HG03175 (cell line): ENCODE data around the gene CTAG2.
"Not testable (repeated sequence)": the region's sequence is repeated elsewhere in the genome, so short reads cannot be mapped to it uniquely, and the experiment has no call there.

Experiments
- ATAC-seq: cut with Tn5 transposase; IDR thresholded peaks from one replicate; pipeline ENCODE4 v1.9.1; 2021; ENCODE audit warnings: mild to moderate bottlenecking, moderate library complexity; ENCODE audit not compliant: unreplicated experiment

Gene CTAG2

DNA sequence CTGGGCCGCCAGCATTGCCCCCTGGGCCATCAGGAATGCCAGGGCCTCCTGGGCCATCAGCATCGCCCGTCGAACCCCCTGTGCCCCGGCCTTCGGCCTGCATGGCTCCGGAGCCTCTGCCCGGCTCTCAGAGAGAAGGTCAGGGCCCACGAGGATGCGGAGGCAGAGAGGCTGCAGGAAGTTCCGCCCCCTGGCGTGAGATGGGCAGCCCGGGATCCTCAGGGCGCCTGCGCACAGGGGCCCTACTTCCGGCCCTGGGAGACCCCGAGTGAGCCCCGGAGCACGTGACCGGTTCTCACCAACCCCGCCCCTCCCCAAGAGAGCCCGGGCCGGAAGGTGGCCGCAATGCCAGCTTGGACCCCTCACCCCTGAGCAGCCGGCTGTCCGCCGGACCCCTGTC is at the start of gene CTAG2:
Gene CTAG2, minus strand, starts transcription at position 167 of the 400 bp plus-strand sequence. Its CDS starts 64 bp downstream, at position 103.
- not testable (repeated sequence) for ATAC-seq

DNA sequence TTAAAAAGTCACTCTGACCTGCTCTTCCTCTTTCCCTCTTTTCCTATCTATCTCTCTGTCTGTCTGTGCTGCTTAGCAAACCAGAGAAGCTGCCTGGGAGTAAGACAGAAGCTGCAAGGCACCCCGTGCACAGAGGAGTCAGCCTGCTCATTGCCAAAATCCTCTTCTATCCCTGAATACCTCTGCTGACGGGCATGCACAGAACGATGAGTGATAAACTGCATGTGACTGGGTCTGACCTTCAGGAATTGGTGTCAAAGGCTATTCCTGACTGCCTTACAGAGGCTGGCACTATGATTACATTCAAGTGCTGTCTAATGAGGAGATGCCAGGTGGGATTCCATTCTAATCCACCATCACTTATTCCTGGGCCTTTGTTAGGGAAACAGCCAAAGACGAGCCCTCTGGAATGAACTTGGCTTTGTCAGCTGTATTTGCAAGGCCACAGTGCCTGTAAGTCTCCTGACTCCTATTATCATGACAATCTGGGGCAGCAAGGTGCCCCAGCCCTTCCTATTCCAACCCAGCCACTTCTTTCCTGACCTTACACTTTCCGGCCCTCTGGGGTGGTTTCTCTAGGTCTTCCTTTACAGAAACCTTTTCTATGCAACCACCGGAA is 45.4 kb upstream of the CTAG2 start:
- no peak for ATAC-seq

DNA sequence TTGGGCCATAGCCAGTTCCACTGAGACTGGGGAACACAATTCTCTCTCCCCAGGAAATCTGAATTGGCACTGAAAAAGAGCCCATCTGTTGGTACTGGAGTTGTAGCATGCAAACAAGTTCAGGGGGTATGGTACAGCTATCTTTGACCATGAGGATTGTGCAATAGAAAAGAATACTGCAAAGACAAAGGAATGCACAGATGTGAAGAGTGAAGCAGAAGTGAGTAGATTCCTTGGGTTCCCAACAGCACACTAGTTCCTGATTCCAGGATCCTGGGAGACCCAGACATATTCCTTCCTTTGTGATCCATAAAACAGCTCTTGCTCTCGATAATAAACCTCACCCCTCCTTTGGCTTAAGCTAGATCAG is 43.3 kb upstream of the CTAG2 start:
- no peak for ATAC-seq

DNA sequence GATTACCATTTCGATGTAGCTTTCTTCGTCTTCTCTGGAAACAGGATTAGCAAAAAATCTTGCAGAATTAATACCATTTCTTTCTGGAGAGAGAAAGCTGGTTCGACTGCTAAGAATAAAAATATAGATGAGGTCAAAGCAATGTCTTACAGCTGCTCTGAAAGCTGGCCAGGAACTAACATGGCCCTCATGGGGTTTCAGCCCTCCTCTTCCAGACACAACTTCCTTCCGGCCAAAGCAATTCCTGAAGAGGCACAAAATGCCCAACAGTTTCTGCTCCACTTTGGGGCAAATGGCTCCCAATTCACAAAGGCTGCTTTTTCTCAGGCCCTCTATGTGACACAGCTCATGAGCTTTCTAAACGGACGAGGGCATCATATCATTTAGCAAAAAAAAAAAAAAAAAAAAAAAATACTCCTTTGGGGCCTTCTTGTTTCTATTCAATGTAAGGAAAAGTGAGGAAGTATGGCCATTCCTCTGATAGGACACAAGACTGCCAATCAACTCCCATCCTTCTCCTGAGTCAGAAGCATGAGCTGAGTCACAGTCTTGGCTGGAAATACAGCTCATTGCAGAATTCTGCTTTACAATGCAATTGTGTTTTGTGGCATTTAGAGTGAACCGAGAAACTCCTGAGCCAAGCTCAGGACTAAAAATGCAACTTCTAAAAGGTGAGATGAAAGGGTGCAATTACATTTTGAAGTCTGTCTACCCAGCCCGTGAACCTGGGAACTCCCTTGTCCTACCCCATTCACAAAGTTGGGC is 42.7 kb upstream of the CTAG2 start:
- no peak for ATAC-seq

DNA sequence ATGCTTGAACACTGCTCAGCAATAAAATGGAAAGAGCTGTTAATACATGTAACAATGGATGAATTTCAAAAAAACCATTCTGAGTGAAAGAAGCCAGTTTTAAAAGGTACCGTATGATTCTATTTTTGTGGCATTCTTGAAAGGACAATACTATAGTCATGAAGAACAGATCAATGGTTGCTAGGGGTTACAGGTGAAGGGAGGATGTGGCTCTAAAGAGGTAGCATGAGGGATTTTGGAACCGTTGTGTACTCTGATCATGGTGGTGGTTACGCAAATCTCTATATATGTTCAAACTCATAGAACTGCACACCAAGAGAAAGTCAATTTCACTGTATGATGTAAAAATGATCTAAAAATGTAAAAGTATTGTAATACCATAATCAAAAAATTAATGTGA is 40.0 kb upstream of the CTAG2 start:
- no peak for ATAC-seq

DNA sequence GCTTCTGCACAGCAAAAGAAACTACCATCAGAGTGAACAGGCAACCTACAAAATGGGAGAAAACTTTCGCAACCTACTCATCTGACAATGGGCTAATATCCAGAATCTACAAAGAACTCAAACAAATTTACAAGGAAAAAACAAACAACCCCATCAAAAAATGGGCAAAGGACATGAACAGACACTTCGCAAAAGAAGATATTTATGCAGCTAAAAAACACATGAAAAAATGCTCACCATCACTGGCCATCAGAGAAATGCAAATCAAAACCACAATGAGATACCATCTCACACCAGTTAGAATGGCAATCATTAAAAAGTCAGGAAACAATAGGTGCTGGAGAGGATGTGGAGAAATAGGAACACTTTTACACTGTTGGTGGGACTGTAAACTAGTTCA is 37.1 kb upstream of the CTAG2 start:
- not testable (repeated sequence) for ATAC-seq

DNA sequence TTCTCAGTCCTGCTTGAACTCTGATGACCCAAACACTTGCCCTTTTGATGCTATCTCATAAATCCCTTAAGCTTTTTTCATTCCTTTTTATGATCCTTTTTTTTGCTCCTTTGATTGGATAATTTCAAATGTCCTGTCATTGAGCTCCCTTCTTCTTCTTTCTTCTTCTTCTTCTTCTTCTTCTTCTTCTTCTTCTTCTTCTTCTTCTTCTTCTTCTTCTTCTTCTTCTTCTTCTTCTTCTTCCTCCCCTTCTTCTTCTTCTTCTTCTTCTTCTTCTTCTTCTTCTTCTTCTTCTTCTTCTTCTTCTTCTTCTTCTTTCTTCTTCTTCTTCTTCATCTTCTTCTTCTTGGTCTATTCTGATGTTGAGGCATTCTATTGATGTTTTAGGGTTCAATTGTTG is 18.7 kb upstream of the CTAG2 start:
- not testable (repeated sequence) for ATAC-seq

DNA sequence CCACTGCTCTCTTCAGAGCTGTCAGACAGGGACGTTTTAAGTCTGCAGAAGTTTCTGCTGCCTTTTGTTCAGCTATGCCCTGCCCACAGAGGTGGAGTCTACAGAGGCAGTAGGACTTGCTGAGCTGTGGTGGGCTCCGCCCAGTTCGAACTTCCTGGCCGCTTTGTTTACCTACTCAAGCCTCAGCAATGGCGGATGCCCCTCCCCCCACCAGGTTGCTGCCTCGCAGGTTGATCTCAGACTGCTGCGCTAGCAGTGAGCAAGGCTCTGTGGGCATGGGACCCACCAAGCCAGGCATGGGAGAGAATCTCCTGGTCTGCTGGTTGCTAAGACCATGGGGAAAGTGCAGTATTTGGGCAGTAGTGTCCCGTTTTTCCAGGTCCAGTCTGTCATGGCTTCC is 17.5 kb upstream of the CTAG2 start:
- ATAC-seq, result not testable (repeated sequence)

DNA sequence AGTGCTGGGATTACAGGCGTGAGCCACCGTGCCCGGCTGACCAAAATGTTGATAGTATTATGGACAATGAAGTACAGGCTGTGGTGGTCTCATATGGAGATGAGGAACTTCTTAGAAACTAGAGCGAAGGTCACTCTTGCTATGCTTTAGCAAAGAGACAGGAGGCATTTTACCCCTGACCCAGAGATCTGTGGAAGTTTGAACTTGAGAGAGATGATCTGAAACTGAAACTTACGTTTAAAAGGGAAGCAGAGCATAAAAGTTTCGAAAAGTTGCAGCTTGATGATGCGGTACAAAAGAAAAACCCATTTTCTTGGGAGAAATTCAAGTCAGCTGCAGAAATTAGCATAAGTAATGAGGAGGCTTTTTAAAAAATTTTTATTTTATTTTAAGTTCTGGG is 8.5 kb upstream of the CTAG2 start:
- no peak for ATAC-seq

DNA sequence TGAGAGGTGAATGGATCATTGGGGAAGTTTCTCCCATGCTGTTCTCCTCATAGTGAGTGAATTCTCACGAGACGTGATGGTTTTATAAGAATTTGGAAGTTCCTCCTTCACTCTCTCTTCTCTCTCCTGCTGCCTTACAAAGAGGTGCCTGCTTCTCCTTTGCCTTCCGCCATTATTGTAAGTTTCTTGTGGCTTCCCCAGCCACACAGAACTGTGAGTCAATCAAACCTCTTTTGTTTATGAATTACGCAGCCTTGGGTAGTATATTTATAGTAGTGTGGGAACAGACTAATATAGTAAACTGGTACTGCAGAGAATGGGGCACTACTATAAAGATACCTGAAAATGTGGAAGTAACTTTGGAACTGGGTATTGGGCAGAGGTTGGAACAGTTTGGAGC is 7.8 kb upstream of the CTAG2 start:
- ATAC-seq, result no peak

DNA sequence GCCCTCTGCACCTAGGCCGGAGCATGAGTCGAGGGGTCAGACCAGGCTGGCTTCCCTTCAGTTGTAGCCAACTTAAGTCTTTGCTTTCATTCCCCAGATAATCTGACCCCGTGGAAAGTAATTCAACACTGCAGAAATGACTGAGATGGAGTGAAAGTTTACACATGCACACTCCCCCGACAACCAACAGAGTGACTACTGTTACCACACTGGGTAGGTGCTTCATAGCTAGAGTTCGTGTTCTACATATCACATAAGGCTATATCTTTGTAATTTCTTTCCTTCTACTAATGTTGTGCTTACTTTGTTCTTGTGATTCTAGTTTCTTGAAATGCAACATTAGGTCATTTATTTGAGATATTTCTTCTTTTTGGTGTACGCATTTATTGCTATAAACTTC is 7.2 kb upstream of the CTAG2 start:
- no peak for ATAC-seq

DNA sequence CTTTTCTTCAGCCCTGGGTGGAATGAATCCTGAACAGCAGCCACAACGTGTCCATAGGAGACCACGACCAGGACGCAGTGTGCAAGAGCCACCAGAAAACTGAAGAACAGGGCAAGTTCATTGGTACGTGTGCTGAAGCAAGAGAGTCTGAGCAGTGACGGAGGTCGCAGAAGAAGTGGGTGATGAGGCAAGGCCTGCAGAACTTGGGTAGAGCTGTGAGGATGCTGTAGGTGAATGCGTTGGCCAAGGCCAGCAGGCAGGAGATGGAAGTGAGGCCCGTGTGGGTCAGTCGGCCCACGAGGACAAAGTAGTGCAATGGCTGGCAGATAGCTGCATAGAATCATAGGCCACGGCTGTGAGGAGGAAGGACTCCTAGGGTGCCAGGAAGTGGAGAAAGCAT is 5.6 kb upstream of the CTAG2 start:
- ATAC-seq, result no peak

DNA sequence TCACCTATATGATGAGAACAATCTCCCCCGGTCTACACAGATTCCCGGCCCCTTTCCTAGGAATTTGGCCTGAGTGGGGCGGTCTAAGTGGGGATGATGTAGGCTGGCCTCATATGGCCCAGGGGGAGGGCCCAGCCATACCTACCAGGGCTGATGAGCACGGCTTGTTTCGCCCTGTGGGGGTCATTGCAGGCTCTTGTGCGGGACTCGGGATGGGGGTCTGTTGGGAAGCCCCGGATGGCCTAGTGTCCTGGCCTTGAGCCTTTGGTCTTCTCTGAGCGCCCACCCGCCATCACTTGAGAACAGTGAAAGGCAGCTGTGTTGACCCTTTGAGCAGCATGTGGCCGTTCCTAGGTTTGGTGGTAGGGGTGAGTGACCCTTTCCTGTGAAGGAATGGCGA is 4.8 kb upstream of the CTAG2 start:
- ATAC-seq, result no peak

DNA sequence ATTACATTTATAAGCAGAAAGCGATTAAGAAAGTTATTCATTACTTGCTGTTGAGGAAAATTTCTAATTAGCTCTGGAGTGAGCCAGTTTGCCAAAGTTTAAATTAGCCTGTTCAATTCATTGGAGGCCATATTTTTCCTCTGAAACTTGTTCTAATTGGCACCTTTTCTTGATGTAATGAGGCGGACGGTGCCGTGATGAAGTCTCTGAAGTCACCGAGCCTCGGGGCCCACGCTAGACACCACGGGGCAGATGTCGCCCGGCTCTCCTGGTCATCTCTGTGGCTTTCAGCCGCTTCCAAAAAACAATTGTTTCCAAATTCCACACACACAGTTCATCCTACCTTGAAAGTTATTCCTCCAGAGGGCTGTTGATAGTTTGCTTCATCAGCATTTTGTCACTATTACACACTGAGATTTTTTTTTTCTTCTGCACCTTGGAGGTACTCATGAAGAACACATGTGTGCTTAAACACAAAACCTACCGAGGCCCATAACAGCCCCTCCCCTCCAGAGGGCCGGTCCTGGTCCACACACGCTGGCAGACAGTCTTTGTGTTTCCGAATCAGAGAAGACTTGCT is 3.9 kb upstream of the CTAG2 start:
- no peak for ATAC-seq

DNA sequence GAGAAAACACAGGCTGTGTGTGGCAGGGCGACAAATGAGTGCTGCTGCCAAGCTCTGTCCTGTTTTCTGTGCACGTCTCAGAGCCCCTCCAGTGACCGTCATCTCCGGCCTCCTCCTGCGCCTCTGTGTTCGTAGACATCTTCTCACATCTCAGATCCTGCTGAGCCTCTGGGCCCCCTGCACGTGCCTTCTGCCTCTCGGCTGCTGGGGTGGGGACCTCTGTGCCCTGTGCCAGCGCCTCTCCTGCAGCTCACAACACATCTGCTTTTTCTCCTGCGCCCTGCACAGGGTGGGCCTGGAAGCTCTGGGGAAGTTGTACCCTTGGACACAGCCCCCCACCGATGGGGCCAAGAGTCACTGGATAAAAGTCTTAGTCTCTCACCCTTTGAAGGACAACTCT is 2.4 kb upstream of the CTAG2 start:
- ATAC-seq, result no peak

DNA sequence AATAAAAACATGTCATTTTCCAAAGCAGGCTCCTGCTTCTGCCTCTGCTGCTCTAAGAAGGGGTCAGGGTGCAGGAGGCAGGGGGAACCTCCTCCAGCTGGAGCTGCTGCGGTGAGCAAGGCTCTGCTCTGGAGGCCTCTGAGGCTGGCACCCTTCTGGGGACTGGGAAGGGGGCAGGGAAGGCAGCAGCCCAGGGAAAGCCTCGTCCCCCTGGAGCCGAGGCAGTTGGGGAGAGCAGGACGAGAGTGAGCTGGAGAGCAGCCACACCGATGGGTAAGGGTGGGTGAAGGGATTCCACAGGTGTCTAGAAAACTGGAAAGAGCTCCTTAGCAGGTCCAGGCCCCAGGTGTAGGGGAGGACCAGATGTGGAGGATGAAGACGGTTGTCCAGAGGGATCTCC is 2.0 kb upstream of the CTAG2 start:
- no peak for ATAC-seq

DNA sequence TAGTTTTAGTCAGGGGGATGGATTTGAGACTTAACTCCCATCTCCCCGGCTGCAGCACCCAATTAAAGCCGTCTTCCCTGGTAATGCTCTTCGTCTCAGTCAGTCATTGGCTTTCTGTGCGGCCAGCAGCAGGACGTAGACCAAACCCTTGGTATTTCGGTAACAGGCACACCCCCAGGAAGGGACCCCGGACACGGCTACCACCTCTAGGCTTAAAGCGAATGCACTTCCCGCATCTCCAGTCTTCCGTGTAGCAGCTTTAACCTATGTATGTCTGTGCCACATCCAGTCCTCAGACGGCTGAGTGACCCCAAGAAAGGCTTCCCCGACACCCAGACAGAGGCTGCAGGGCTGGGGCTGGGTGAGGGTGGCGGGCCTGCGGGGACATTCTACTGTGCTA is 1.5 kb upstream of the CTAG2 start:
- no peak for ATAC-seq

DNA sequence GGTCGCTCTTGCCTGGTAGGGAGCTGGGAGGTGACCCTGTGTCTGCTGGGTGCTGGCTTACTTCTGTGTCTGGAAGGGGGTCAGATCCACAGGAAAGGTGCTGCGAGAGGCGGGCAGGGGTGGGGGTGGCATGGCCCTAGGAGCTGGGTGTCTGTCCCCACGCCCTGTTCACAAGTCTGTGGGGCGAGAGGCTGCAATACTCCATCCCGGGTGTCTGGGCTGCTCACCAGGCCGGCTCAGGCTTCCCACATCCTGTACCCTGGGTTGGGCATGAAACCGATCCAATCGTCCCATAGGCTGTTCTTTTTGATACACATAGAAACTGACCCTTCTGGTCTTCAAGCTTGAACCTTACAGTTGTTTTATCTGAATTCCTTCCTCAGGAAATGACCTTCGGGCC is 993 bp upstream of the CTAG2 start:
- ATAC-seq, result no peak

DNA sequence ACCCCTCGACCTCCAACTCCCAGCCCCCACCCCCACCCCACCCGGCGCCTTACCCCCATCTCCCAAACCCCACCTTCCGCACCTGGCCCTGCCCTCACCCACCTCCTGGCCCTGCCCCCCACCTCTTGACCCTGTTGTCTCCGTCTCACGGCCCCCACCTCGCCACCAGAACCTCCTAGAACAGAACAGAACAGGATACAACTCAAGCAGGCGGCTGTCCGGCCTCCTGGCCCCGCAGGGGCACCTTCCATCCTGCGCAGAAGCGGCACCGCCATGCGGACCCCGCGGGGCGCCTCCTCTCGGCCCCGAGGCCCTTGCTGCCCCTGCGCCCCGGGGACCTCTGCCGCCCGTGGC is 354 bp downstream of the CTAG2 start:
- ATAC-seq, result no peak

DNA sequence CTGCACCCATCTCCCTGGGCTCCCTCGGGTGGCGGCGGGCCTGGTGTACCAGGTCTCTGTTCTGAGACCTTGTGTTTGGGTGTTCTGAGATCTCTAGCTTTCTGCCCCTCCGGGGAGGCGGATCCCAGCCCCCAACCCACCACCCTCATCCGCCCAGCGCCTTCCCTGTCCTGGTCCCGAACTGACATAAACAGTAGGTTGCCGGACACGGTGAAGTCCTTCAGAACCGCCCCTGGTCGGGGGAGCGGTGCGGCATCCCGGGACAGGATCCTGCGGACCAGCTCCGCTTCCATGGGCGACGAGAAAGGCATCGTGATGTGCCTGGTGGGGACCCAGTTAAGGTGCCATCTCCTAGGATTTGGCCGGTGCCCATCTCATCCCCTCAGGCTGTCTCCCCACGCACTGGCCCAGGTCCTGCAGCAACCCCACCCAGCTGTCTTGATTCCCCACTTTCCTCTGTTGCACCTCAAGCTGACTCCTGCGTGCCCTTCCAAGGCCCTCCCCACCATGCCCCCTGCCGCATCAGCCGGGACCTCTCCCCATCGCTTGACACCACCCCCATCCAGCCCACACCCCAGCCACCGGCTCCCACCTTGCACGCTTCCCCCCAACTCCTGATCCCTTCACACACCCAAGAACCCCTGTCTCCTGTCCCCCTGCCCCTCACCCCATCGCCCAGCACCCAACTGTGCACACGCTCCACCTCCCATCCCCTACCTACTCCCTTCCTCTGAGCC is 900 bp downstream of the CTAG2 start:
- ATAC-seq, result no peak

DNA sequence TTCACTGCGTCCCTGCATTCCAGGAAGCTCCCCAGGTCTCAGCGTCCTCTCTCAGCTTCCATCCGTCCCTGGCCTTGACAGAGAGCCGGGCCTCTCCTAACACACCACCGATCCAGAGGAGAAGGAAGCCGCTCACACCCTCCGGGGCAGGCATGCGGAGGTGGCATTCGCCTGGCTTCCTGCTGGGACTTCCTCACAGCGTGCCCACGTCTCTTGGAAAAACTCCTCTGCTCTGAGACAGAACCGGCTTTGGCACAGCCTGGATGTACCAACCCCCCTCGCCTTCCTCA is 3.2 kb downstream of the CTAG2 start:
- no peak for ATAC-seq
